ENCODE measurements around the gene ORC3. TPM values are rescaled to one million over a fixed set of nuclear protein-coding genes. Genes with fewer than 3 reads are reported as not detected.

Gene ORC3
- total and polyA plus RNA-seq, 10 of the 15 experiments (the other 5 are each of a cell fraction or from before 2014, with no cell fraction given), result 27.2 to 76.3 (median 54.6) TPM

GRCh38 chr6:87590990-87591389 lies 1.1 kb downstream of the ORC3 start:
- no peaks in the 10 kb centered on the region for H3K27me3 ChIP-seq (replicated peaks in 1 of 2; ENCODE audit: control insufficient read depth in 2 of 2, insufficient read depth in 2 of 2, low read length in 1 of 2)
- no peaks in the 10 kb centered on the region for H3K9me3 ChIP-seq (replicated peaks; ENCODE audit: control insufficient read depth, insufficient read depth, low read length)
- peak overlapping the region; percentile 87 for H3K27ac ChIP-seq (ENCODE audit: control insufficient read depth, insufficient read depth)
- DNase-seq (ENCODE audit: low read depth, low spot score) (no peak), FAIRE-seq (no peak), ATAC-seq (peak; percentile 10; the same call in 1 of the 3 replicates)
- peaks cover 0 to 8% of the 10 kb centered on the region in 2 experiments; a peak in 1 of 4 replicates for H3K36me3 ChIP-seq (ENCODE audit: control insufficient read depth in 2 of 2, insufficient read depth in 2 of 2, low read length in 1 of 2)
- ChIA-PET RAD21 (ENCODE audit: unreplicated experiment) (interaction anchor here (0.7 to 3.1 kb wide), 7 partner anchors 106 to 241 kb away, joined by 3 to 10 read pairs (median 3); no protein-coding TSS in a partner anchor), POLR2A (interaction anchor here (0.6 to 1.5 kb wide), 2 partner anchors 65 to 407 kb away, joined by 4 to 5 read pairs; no protein-coding TSS in a partner anchor), SMC1A (ENCODE audit: uncharacterized antibody, unreplicated experiment) (interaction anchor here (0.8 to 1.5 kb wide), 5 partner anchors 13 to 182 kb away, joined by 3 to 5 read pairs (median 4); no protein-coding TSS in a partner anchor), CTCF (interaction anchor here (2.9 kb wide), 1 partner anchor 15 kb away, joined by 12 read pairs; no protein-coding TSS in a partner anchor)
- 47% methylated on average over 4 of the region's 4 CpGs for WGBS (ENCODE audit: insufficient coverage, insufficient replicate concordance, low lambda C conversion rate, missing lambda C conversion rate)
- intact Hi-C loops (cut with micrococcal nuclease; ENCODE audit: unreplicated experiment) (loop anchor here (5.0 kb wide), 2 partner anchors 101 to 459 kb away; no protein-coding TSS in a partner anchor), in situ Hi-C loops (cut with MboI) (no loop called here)
- peak overlapping the region; percentile 90 for H3K9ac ChIP-seq (ENCODE audit: control insufficient read depth, insufficient read depth, low read length)
- no peak overlapping the region for H2AFZ ChIP-seq (ENCODE audit: control insufficient read depth, low read depth, low read length)
- H4K20me1 ChIP-seq (ENCODE audit: control insufficient read depth, insufficient read depth), result no peaks in the 10 kb centered on the region
- peak overlapping the region; percentile 99 for H3K4me3 ChIP-seq
- peaks cover 3% of the 10 kb centered on the region; the same call in 1 of the 2 replicates for H3K4me1 ChIP-seq (ENCODE audit: control insufficient read depth, insufficient read depth, low read length)
- TF ChIP-seq REST (IDR thresholded peaks at IDR 0.05; ENCODE audit: low read depth, low read length) (peak; percentile 52; the same call in 1 of the 2 replicates), RUNX3 (IDR thresholded peaks at IDR 0.05; ENCODE audit: low read length) (peak; percentile 11; the same call in 1 of the 2 replicates), NKRF (conservative IDR thresholded peaks at IDR 0.05) (no peak)
- H3K79me2 ChIP-seq (ENCODE audit: control insufficient read depth, insufficient read depth, low read length), result peaks cover 65% of the 10 kb centered on the region
- no TSS peak for BruUV-seq (replicated peaks)
- H3K4me2 ChIP-seq (ENCODE audit: control insufficient read depth, insufficient read depth), result peak overlapping the region; percentile 83
